Uterus (tissue), 2 donors: Measurements from ENCODE around the gene PRMT2.

Experiments
- POLR2A ChIP-seq, 2 donors: fragments of 450-650 bp; IDR thresholded peaks; one replicate each; pipeline ENCODE4 v1.6.1; 2016; ENCODE audit warnings: antibody characterized with exemption in 2 of 2, mild to moderate bottlenecking in 1 of 2, moderate library complexity in 1 of 2
- TF ChIP-seq, protein P1 (sequence below), 4 experiments: fragments of 200-600 bp in 2 of 4; fragments of 450-650 bp in 2 of 4; sonication (generic) in 2 of 4; IDR thresholded peaks; one replicate each; pipeline ENCODE4 v1.5.1; 2016 to 2019; ENCODE audit warnings: antibody characterized with exemption in 4 of 4, mild to moderate bottlenecking in 2 of 4, moderate library complexity in 1 of 4

DNA sequence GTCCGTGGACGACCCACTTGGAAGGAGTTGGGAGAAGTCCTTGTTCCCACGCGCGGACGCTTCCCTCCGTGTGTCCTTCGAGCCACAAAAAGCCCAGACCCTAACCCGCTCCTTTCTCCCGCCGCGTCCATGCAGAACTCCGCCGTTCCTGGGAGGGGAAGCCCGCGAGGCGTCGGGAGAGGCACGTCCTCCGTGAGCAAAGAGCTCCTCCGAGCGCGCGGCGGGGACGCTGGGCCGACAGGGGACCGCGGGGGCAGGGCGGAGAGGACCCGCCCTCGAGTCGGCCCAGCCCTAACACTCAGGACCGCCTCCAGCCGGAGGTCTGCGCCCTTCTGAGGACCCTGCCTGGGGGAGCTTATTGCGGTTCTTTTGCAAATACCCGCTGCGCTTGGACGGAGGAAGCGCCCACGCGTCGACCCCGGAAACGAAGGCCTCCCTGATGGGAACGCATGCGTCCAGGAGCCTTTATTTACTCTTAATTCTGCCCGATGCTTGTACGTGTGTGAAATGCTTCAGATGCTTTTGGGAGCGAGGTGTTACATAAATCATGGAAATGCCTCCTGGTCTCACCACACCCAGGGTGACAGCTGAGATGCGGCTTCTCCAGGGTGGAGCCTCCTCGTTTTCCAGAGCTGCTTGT, 32.4 kb downstream of the PRMT2 start:
- TF ChIP-seq POLR2A (IDR thresholded peaks at IDR 0.05), result no peak
- TF ChIP-seq, protein P1, sequence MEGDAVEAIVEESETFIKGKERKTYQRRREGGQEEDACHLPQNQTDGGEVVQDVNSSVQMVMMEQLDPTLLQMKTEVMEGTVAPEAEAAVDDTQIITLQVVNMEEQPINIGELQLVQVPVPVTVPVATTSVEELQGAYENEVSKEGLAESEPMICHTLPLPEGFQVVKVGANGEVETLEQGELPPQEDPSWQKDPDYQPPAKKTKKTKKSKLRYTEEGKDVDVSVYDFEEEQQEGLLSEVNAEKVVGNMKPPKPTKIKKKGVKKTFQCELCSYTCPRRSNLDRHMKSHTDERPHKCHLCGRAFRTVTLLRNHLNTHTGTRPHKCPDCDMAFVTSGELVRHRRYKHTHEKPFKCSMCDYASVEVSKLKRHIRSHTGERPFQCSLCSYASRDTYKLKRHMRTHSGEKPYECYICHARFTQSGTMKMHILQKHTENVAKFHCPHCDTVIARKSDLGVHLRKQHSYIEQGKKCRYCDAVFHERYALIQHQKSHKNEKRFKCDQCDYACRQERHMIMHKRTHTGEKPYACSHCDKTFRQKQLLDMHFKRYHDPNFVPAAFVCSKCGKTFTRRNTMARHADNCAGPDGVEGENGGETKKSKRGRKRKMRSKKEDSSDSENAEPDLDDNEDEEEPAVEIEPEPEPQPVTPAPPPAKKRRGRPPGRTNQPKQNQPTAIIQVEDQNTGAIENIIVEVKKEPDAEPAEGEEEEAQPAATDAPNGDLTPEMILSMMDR (IDR thresholded peaks at IDR 0.05), result no peak
